Chondrocyte (in vitro differentiated cells): ENCODE measurements around the gene NDC80. TPM values are rescaled to one million over a fixed set of nuclear protein-coding genes. Genes with fewer than 3 reads are reported as not detected.

Experiments used
- DNase-seq: peaks from one replicate; pipeline ENCODE4 v3.0.0; 2021; ENCODE audit warnings: mixed read lengths, low spot score
- H3K27ac Mint-ChIP-seq: one replicate; pipeline ENCODE4 v1.8.0; 2021; ENCODE audit warnings: mild to moderate bottlenecking, moderate library complexity, mixed read lengths; ENCODE audit not compliant: unreplicated experiment
- H3K27me3 Mint-ChIP-seq: 2 replicates; pipeline ENCODE4 v1.8.0; 2021; ENCODE audit warnings: low read depth, mixed read lengths
- H3K36me3 Mint-ChIP-seq: 2 replicates; pipeline ENCODE4 v1.8.0; 2021; ENCODE audit warnings: low read depth, mixed read lengths
- H3K4me1 Mint-ChIP-seq: 2 replicates; pipeline ENCODE4 v1.8.0; 2021; ENCODE audit warnings: low read depth, mild to moderate bottlenecking, mixed read lengths
- H3K4me3 Mint-ChIP-seq: one replicate; pipeline ENCODE4 v1.8.0; 2021; ENCODE audit warnings: mild to moderate bottlenecking, moderate library complexity, mixed read lengths; ENCODE audit not compliant: unreplicated experiment
- H3K9me3 Mint-ChIP-seq: 2 replicates; pipeline ENCODE4 v1.8.0; 2021; ENCODE audit warnings: low read depth, mixed read lengths
- CTCF ChIP-seq: fragments of 200-600 bp; sonication (generic); IDR thresholded peaks from 2 replicates; pipeline ENCODE4 v1.5.0; 2021; ENCODE audit warnings: antibody characterized with exemption, mild to moderate bottlenecking, moderate library complexity
- total RNA-seq: library from RNA; stranded (reverse); gene quantifications from 3 replicates; pipeline ENCODE4 v1.2.1, GENCODE V29; 2021

The NDC80 gene
- total RNA-seq, 1 donor from 2014 or later = 5.8 TPM

- Mint-ChIP-seq H3K27me3 (no peaks in the 10 kb centered on the region), H3K27ac (peak overlapping the region; percentile 15), H3K4me3 (peak overlapping the region; percentile 97), H3K36me3 (no peaks in the 10 kb centered on the region), H3K4me1 (peaks cover 38% of the 10 kb centered on the region), H3K9me3 (no peaks in the 10 kb centered on the region)
- no peak for TF ChIP-seq CTCF
- DNase-seq = no peak
Measured at GRCh38 chr18:2572892-2573291, 1.5 kb downstream of the NDC80 start.

GRCh38 chr18:2573408-2573807 is 2.1 kb downstream of the NDC80 start:
- Mint-ChIP-seq H3K27ac (peak overlapping the region; percentile 15), H3K4me3 (peak overlapping the region; percentile 97), H3K27me3 (no peaks in the 10 kb centered on the region), H3K36me3 (no peaks in the 10 kb centered on the region), H3K4me1 (peaks cover 38% of the 10 kb centered on the region), H3K9me3 (no peaks in the 10 kb centered on the region)
- TF ChIP-seq CTCF = no peak
- no peak for DNase-seq

GRCh38 chr18:2587788-2588187 is 16.4 kb downstream of the NDC80 start:
- Mint-ChIP-seq H3K36me3 (peaks cover 1% of the 10 kb centered on the region), H3K4me1 (peaks cover 15% of the 10 kb centered on the region), H3K4me3 (no peak overlapping the region), H3K27ac (peak overlapping the region; percentile 30), H3K27me3 (no peaks in the 10 kb centered on the region), H3K9me3 (no peaks in the 10 kb centered on the region)
- TF ChIP-seq CTCF = no peak
- no peak for DNase-seq

GRCh38 chr18:2588666-2589344 is 17.4 kb downstream of the NDC80 start:
- Mint-ChIP-seq H3K4me1 (peaks cover 15% of the 10 kb centered on the region), H3K4me3 (no peak overlapping the region), H3K27me3 (no peaks in the 10 kb centered on the region), H3K27ac (no peak overlapping the region), H3K36me3 (peaks cover 1% of the 10 kb centered on the region), H3K9me3 (no peaks in the 10 kb centered on the region)
- no peak for TF ChIP-seq CTCF
- no peak for DNase-seq

GRCh38 chr18:2589345-2590068 is 18.1 kb downstream of the NDC80 start:
- Mint-ChIP-seq H3K27ac (no peak overlapping the region), H3K4me3 (no peak overlapping the region), H3K36me3 (peaks cover 1% of the 10 kb centered on the region), H3K9me3 (no peaks in the 10 kb centered on the region), H3K4me1 (peaks cover 15% of the 10 kb centered on the region), H3K27me3 (no peaks in the 10 kb centered on the region)
- no peak for DNase-seq
- no peak for TF ChIP-seq CTCF
